HL-60 (cell line): ENCODE measurements around the gene CCDC183.

Experiments used
- CTCF ChIP-seq: IDR thresholded peaks from one replicate; pipeline ENCODE4 v1.5.1; 2011; ENCODE audit warnings: low read length, control low read depth, inconsistent platforms; ENCODE audit not compliant: insufficient read depth
- GABPA ChIP-seq: IDR thresholded peaks from 2 replicates; pipeline ENCODE4 v1.6.1; 2012; ENCODE audit warnings: low read depth
- SPI1 ChIP-seq: IDR thresholded peaks from 2 replicates; pipeline ENCODE4 v1.6.1; 2012; ENCODE audit warnings: low read depth, mild to moderate bottlenecking, borderline replicate concordance

GRCh38 chr9:136829981-136830885 is 34.1 kb downstream of the CCDC183 start:
- TF ChIP-seq CTCF (no peak), SPI1 (no peak), GABPA (no peak)
